ENCODE results near the gene GIGYF2.

- no peak for TF ChIP-seq CTCF (IDR thresholded peaks at IDR 0.05)
- no peak for TF ChIP-seq ZFX (IDR thresholded peaks at IDR 0.05; ENCODE audit: borderline replicate concordance)
Measured at GRCh38 chr2:232721261-232721660, 24.1 kb downstream of the GIGYF2 start.
